HG03196 (cell line): ENCODE measurements around the gene SLC35G4.
"Not testable (repeated sequence)": the region's sequence is repeated elsewhere in the genome, so short reads cannot be mapped to it uniquely, and the experiment has no call there.

Source experiments
- ATAC-seq: cut with Tn5 transposase; IDR thresholded peaks from one replicate; pipeline ENCODE4 v1.9.1; 2021; ENCODE audit not compliant: unreplicated experiment

SLC35G4 gene

GRCh38 chr18:11613611-11614010 lies 4.2 kb downstream of the SLC35G4 start:
- not testable (repeated sequence) for ATAC-seq

GRCh38 chr18:11614042-11614441 lies 4.6 kb downstream of the SLC35G4 start:
- ATAC-seq: not testable (repeated sequence)

DNA sequence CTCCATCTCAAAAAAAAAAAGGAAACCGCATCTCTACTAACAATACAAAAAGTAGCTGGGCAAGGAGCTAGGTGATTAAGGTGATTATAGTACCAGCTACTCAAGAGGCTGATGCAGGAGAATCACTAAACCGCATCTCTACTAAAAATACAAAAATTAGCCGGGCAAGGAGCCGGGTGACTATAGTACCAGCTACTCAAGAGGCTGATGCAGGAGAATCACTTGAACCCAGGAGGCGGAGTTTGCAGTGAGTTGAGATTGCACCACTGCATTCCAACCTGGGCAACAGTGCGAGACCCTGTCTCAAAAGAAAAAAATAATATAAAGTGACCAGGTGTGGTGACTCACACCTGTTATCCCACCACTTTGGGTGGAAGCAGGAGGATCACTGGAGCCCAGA lies 5.6 kb downstream of the SLC35G4 start:
- ATAC-seq: not testable (repeated sequence)

DNA sequence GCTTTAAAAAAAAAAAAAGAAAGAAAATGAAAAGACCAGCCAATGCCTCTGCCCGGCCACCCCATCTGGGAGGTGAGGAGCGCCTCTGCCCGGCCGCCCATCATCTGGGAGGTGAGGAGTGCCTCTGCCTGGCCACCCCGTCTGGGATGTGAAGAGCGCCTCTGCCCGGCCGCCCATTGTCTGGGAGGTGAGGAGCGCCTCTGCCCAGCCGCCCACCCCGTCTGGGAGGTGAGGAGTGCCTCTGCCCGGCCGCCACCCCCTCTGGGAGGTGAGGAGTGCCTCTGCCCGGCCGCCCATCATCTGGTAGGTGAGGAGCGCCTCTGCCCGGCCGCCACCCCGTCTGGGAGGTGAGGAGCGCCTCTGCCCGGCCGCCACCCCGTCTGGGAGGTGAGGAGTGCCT lies 37.9 kb downstream of the SLC35G4 start:
- ATAC-seq: not testable (repeated sequence)

- ATAC-seq: not testable (repeated sequence)
Observed at GRCh38 chr18:11647804-11648203, 38.4 kb downstream of the SLC35G4 start.

- ATAC-seq: no peak
Observed at GRCh38 chr18:11649839-11650238, 40.4 kb downstream of the SLC35G4 start.

DNA sequence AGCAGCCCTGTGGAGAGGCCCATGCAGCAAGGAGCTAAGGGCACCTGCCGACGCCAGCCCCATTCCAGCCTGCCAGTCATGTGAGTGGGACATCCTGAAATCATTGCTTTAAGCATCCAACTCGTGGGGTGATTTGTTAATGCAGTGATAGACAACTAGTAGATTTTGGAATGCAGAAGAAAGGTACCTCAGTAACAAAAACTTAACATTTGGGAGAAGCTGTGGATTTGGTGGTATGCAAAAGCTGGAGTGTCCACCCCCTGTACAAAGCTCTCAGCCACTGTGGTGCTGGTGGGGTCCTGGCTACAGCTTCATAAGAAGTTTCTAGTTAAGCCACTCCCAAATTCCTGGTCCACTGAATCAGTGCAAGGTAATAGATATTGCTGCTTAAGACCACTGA lies 42.5 kb downstream of the SLC35G4 start:
- no peak for ATAC-seq

DNA sequence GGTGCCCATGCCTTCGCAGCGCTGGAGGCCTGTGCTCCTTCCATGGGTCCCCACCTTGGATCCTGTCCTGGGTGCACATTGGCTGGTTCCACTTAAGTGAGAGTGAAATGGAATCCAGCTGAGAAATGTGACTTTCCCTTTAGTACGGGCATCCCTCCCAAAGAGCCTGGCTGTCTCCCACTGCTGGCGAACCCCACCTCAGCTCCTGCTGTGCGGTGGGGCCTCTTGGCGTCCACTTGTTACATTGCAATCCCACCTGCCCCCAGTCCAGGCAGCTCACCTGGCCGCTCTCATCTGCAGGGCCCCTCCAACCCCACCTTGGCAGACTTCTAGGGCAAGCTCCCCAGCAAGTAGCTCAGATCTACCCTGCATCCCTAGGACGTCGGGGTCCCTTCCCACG lies 44.1 kb downstream of the SLC35G4 start:
- ATAC-seq: no peak

- no peak for ATAC-seq
Observed at GRCh38 chr18:11654736-11655605, 45.6 kb downstream of the SLC35G4 start.

GRCh38 chr18:11655606-11655932 lies 46.2 kb downstream of the SLC35G4 start:
- ATAC-seq: no peak

DNA sequence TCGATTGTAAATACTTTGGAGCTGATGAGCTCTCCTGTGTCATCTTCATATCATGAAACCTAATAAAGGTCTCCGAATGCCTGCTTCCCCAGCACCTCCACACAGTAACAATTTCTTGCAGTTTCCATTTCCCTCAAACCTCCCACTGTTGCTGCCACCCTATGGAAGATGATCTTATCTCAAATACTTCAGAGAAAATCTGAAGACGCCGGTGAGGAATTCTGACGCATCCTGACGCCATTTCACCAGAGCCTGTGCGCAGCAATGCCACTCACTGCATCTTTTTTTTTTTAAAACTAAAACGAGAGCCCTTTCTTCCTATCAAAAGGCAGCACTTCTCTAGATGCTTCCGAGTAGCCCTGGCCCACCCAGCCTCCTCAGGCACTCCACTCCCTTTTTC lies 47.8 kb downstream of the SLC35G4 start:
- ATAC-seq: no peak

- ATAC-seq: no peak
Observed at GRCh38 chr18:11657554-11657953, 48.2 kb downstream of the SLC35G4 start.

GRCh38 chr18:11658019-11658418 lies 48.6 kb downstream of the SLC35G4 start:
- ATAC-seq: no peak

DNA sequence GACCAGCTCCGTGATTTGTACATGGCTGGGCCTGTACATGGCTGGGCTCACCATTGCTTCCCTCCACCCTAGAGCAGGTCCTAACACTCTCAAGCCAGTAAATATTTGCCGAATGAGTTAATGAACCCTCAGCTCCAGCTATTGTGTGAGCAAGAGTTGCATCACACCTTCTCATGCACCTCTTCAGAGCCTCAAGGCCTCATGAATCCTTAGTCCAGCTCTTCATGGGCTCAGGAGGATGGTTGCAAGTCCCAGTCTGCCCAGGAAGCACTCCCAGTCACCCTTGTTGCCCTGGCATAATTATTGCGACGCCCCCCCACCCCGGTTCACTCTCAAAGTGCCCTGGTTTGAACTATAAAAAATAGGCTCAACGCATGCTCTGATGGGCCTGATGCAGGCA lies 49.6 kb downstream of the SLC35G4 start:
- ATAC-seq: no peak
